Measurements from ENCODE around the gene SPDEF.
A peak's percentile ranks its signal among the peaks of the same experiment; 100 is the strongest.

The SPDEF gene

GRCh38 chr6:34530753-34531365, 25.3 kb downstream of the SPDEF start:
- H3K4me3 ChIP-seq (ENCODE audit: low read depth in 1 of 2, low read length in 2 of 2), result no peak overlapping the region
- no peaks in the 10 kb centered on the region for H3K9me3 ChIP-seq (ENCODE audit: control insufficient read depth in 1 of 2, low read length in 2 of 2)
- no peak overlapping the region for H3K27ac ChIP-seq (ENCODE audit: low read length)
- no peaks in the 10 kb centered on the region for H3K36me3 ChIP-seq (ENCODE audit: control insufficient read depth in 1 of 2, insufficient read depth in 2 of 2, low read length in 2 of 2)
- no peaks in the 10 kb centered on the region for H3K27me3 ChIP-seq (ENCODE audit: low read depth, low read length)
- peaks cover 0 to 6% of the 10 kb centered on the region in 2 donors for H3K4me1 ChIP-seq (ENCODE audit: control insufficient read depth in 1 of 2, insufficient read depth in 2 of 2, low read length in 2 of 2)

- Histone ChIP-seq H3K27me3 (ENCODE audit: low read depth, low read length) (no peaks in the 10 kb centered on the region), H3K4me3 (ENCODE audit: low read depth in 1 of 2, low read length in 2 of 2) (no peak overlapping the region), H3K36me3 (ENCODE audit: control insufficient read depth in 1 of 2, insufficient read depth in 2 of 2, low read length in 2 of 2) (no peaks in the 10 kb centered on the region), H3K9me3 (ENCODE audit: control insufficient read depth in 1 of 2, low read length in 2 of 2) (no peaks in the 10 kb centered on the region), H3K4me1 (ENCODE audit: control insufficient read depth in 1 of 2, insufficient read depth in 2 of 2, low read length in 2 of 2) (peaks cover 0 to 6% of the 10 kb centered on the region in 2 donors), H3K27ac (ENCODE audit: low read length) (no peak overlapping the region)
These were observed 26.3 kb downstream of the SPDEF start for GRCh38 chr6:34529665-34530327.

GRCh38 chr6:34528996-34529664, 27.0 kb downstream of the SPDEF start:
- Histone ChIP-seq H3K27ac (ENCODE audit: low read length) (no peak overlapping the region), H3K27me3 (ENCODE audit: low read depth, low read length) (no peaks in the 10 kb centered on the region), H3K36me3 (ENCODE audit: control insufficient read depth in 1 of 2, insufficient read depth in 2 of 2, low read length in 2 of 2) (no peaks in the 10 kb centered on the region), H3K4me1 (ENCODE audit: control insufficient read depth in 1 of 2, insufficient read depth in 2 of 2, low read length in 2 of 2) (peaks cover 0 to 6% of the 10 kb centered on the region in 2 donors), H3K4me3 (ENCODE audit: low read depth in 1 of 2, low read length in 2 of 2) (no peak overlapping the region), H3K9me3 (ENCODE audit: control insufficient read depth in 1 of 2, low read length in 2 of 2) (no peaks in the 10 kb centered on the region)

- Histone ChIP-seq H3K27me3 (ENCODE audit: low read depth, low read length) (no peaks in the 10 kb centered on the region), H3K9me3 (ENCODE audit: control insufficient read depth in 1 of 2, low read length in 2 of 2) (no peaks in the 10 kb centered on the region), H3K4me1 (ENCODE audit: control insufficient read depth in 1 of 2, insufficient read depth in 2 of 2, low read length in 2 of 2) (peaks cover 0 to 6% of the 10 kb centered on the region in 2 donors), H3K36me3 (ENCODE audit: control insufficient read depth in 1 of 2, insufficient read depth in 2 of 2, low read length in 2 of 2) (no peaks in the 10 kb centered on the region), H3K4me3 (ENCODE audit: low read depth in 1 of 2, low read length in 2 of 2) (no peak overlapping the region), H3K27ac (ENCODE audit: low read length) (no peak overlapping the region)
These were observed 28.1 kb downstream of the SPDEF start for GRCh38 chr6:34527751-34528670.

GRCh38 chr6:34526992-34527728, 29.0 kb downstream of the SPDEF start:
- no peaks in the 10 kb centered on the region for H3K27me3 ChIP-seq (ENCODE audit: low read depth, low read length)
- no peak overlapping the region for H3K27ac ChIP-seq (ENCODE audit: low read length)
- peak overlapping the region; percentile 7 to 31 for H3K4me3 ChIP-seq (ENCODE audit: low read depth in 1 of 2, low read length in 2 of 2)
- H3K9me3 ChIP-seq (ENCODE audit: control insufficient read depth in 1 of 2, low read length in 2 of 2), result no peaks in the 10 kb centered on the region
- no peaks in the 10 kb centered on the region for H3K36me3 ChIP-seq (ENCODE audit: control insufficient read depth in 1 of 2, insufficient read depth in 2 of 2, low read length in 2 of 2)
- H3K4me1 ChIP-seq (ENCODE audit: control insufficient read depth in 1 of 2, insufficient read depth in 2 of 2, low read length in 2 of 2), result peaks cover 0 to 6% of the 10 kb centered on the region in 2 donors

GRCh38 chr6:34526241-34526972, 29.7 kb downstream of the SPDEF start:
- Histone ChIP-seq H3K9me3 (ENCODE audit: control insufficient read depth in 1 of 2, low read length in 2 of 2) (no peaks in the 10 kb centered on the region), H3K27me3 (ENCODE audit: low read depth, low read length) (no peaks in the 10 kb centered on the region), H3K4me1 (ENCODE audit: control insufficient read depth in 1 of 2, insufficient read depth in 2 of 2, low read length in 2 of 2) (peaks cover 0 to 6% of the 10 kb centered on the region in 2 donors), H3K27ac (ENCODE audit: low read length) (no peak overlapping the region), H3K4me3 (ENCODE audit: low read depth in 1 of 2, low read length in 2 of 2) (peak overlapping the region; percentile 7 to 9), H3K36me3 (ENCODE audit: control insufficient read depth in 1 of 2, insufficient read depth in 2 of 2, low read length in 2 of 2) (no peaks in the 10 kb centered on the region)

- Histone ChIP-seq H3K27me3 (ENCODE audit: low read depth, low read length) (no peaks in the 10 kb centered on the region), H3K4me1 (ENCODE audit: control insufficient read depth in 1 of 2, insufficient read depth in 2 of 2, low read length in 2 of 2) (peaks cover 0 to 6% of the 10 kb centered on the region in 2 donors), H3K36me3 (ENCODE audit: control insufficient read depth in 1 of 2, insufficient read depth in 2 of 2, low read length in 2 of 2) (no peaks in the 10 kb centered on the region), H3K4me3 (ENCODE audit: low read depth in 1 of 2, low read length in 2 of 2) (no peak overlapping the region), H3K27ac (ENCODE audit: low read length) (no peak overlapping the region), H3K9me3 (ENCODE audit: control insufficient read depth in 1 of 2, low read length in 2 of 2) (no peaks in the 10 kb centered on the region)
These were observed 30.5 kb downstream of the SPDEF start for GRCh38 chr6:34525431-34526175.

GRCh38 chr6:34524971-34525370, 31.2 kb downstream of the SPDEF start:
- no peaks in the 10 kb centered on the region for H3K27me3 ChIP-seq (ENCODE audit: low read depth, low read length)
- H3K27ac ChIP-seq (ENCODE audit: low read length), result no peak overlapping the region
- no peak overlapping the region for H3K4me3 ChIP-seq (ENCODE audit: low read depth in 1 of 2, low read length in 2 of 2)
- H3K36me3 ChIP-seq (ENCODE audit: control insufficient read depth in 1 of 2, insufficient read depth in 2 of 2, low read length in 2 of 2), result no peaks in the 10 kb centered on the region
- peaks cover 0 to 6% of the 10 kb centered on the region in 2 donors for H3K4me1 ChIP-seq (ENCODE audit: control insufficient read depth in 1 of 2, insufficient read depth in 2 of 2, low read length in 2 of 2)
- no peaks in the 10 kb centered on the region for H3K9me3 ChIP-seq (ENCODE audit: control insufficient read depth in 1 of 2, low read length in 2 of 2)

- H3K9me3 ChIP-seq (ENCODE audit: control insufficient read depth in 1 of 2, low read length in 2 of 2), result no peaks in the 10 kb centered on the region
These were observed 31.6 kb downstream of the SPDEF start for GRCh38 chr6:34524499-34524898.

More at GRCh38 chr6:34524499-34524898, 31.6 kb downstream of the SPDEF start:
- Histone ChIP-seq H3K4me1 (ENCODE audit: control insufficient read depth in 1 of 2, insufficient read depth in 2 of 2, low read length in 2 of 2) (peaks cover 0 to 6% of the 10 kb centered on the region in 2 donors), H3K36me3 (ENCODE audit: control insufficient read depth in 1 of 2, insufficient read depth in 2 of 2, low read length in 2 of 2) (no peaks in the 10 kb centered on the region), H3K27me3 (ENCODE audit: low read depth, low read length) (no peaks in the 10 kb centered on the region), H3K27ac (ENCODE audit: low read length) (no peak overlapping the region), H3K4me3 (ENCODE audit: low read depth in 1 of 2, low read length in 2 of 2) (no peak overlapping the region)
